Fibroblast of skin of back (primary cell): ENCODE measurements around the gene VWC2.

ENCODE experiments used
- DNase-seq: peaks from one replicate; pipeline ENCODE4 v3.0.0-alpha.2; 2013

VWC2 gene

GRCh38 chr7:49852619-49853462 is 79.4 kb downstream of the VWC2 start:
- DNase-seq: peak; percentile 35

- DNase-seq: no peak
Observed at GRCh38 chr7:49855281-49855980, 82.0 kb downstream of the VWC2 start.

GRCh38 chr7:49860293-49860692 is 86.9 kb downstream of the VWC2 start:
- DNase-seq: no peak

GRCh38 chr7:49866076-49866735 is 92.8 kb downstream of the VWC2 start:
- no peak for DNase-seq

- DNase-seq: no peak
Observed at GRCh38 chr7:49866910-49867309, 93.5 kb downstream of the VWC2 start.

GRCh38 chr7:49873420-49873819 is 100.0 kb downstream of the VWC2 start:
- DNase-seq: no peak

- DNase-seq: no peak
Observed at GRCh38 chr7:49875336-49875735, 101.9 kb downstream of the VWC2 start.

- DNase-seq: no peak
Observed at GRCh38 chr7:49876202-49876601, 102.8 kb downstream of the VWC2 start.

- no peak for DNase-seq
Observed at GRCh38 chr7:49878089-49878488, 104.7 kb downstream of the VWC2 start.

GRCh38 chr7:49878627-49879026 is 105.2 kb downstream of the VWC2 start:
- no peak for DNase-seq

- no peak for DNase-seq
Observed at GRCh38 chr7:49883933-49884332, 110.5 kb downstream of the VWC2 start.

- no peak for DNase-seq
Observed at GRCh38 chr7:49885593-49886285, 112.3 kb downstream of the VWC2 start.

GRCh38 chr7:49892481-49892880 is 119.0 kb downstream of the VWC2 start:
- no peak for DNase-seq

- DNase-seq: no peak
Observed at GRCh38 chr7:49893131-49893530, 119.7 kb downstream of the VWC2 start.

- DNase-seq: no peak
Observed at GRCh38 chr7:49894543-49894942, 121.1 kb downstream of the VWC2 start.

- DNase-seq: no peak
Observed at GRCh38 chr7:49911909-49912308, 138.5 kb downstream of the VWC2 start.

GRCh38 chr7:49926720-49927119 is 153.3 kb downstream of the VWC2 start:
- no peak for DNase-seq

GRCh38 chr7:49927631-49928030 is 154.2 kb downstream of the VWC2 start:
- no peak for DNase-seq

GRCh38 chr7:49928787-49929186 is 155.3 kb downstream of the VWC2 start:
- no peak for DNase-seq

GRCh38 chr7:49931627-49932026 is 158.2 kb downstream of the VWC2 start:
- no peak for DNase-seq

- DNase-seq: no peak
Observed at GRCh38 chr7:49937608-49938007, 164.2 kb downstream of the VWC2 start.
